Activated naive CD8-positive, alpha-beta T cell treated with anti-CD3 and anti-CD28 coated beads, Interleukin-2, amount 50 U/mL, for 24 hours (primary cell): ENCODE results near the gene CLTA.

Experiments used
- ATAC-seq: fragments of 150-1000 bp; cut with Tn5 transposase; one replicate; pipeline ENCODE4 v1.10.0; 2021
- DNase-seq: peaks from one replicate; pipeline ENCODE4 v3.0.0; 2021
- H3K27ac Mint-ChIP-seq: one replicate; pipeline ENCODE4 v1.8.0; 2021; ENCODE audit warnings: mild to moderate bottlenecking, mixed read lengths
- H3K27me3 Mint-ChIP-seq: one replicate; pipeline ENCODE4 v1.8.0; 2021; ENCODE audit warnings: mixed read lengths
- H3K36me3 Mint-ChIP-seq: one replicate; pipeline ENCODE4 v1.8.0; 2021; ENCODE audit warnings: low read depth, mixed read lengths
- H3K4me1 Mint-ChIP-seq: one replicate; pipeline ENCODE4 v1.8.0; 2021; ENCODE audit warnings: mixed read lengths
- H3K4me3 Mint-ChIP-seq: one replicate; pipeline ENCODE4 v1.8.0; 2021; ENCODE audit warnings: mild to moderate bottlenecking, moderate library complexity, mixed read lengths
- H3K9me3 Mint-ChIP-seq: one replicate; pipeline ENCODE4 v1.8.0; 2021; ENCODE audit warnings: mixed read lengths

CLTA gene, protein sequence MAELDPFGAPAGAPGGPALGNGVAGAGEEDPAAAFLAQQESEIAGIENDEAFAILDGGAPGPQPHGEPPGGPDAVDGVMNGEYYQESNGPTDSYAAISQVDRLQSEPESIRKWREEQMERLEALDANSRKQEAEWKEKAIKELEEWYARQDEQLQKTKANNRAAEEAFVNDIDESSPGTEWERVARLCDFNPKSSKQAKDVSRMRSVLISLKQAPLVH

DNA sequence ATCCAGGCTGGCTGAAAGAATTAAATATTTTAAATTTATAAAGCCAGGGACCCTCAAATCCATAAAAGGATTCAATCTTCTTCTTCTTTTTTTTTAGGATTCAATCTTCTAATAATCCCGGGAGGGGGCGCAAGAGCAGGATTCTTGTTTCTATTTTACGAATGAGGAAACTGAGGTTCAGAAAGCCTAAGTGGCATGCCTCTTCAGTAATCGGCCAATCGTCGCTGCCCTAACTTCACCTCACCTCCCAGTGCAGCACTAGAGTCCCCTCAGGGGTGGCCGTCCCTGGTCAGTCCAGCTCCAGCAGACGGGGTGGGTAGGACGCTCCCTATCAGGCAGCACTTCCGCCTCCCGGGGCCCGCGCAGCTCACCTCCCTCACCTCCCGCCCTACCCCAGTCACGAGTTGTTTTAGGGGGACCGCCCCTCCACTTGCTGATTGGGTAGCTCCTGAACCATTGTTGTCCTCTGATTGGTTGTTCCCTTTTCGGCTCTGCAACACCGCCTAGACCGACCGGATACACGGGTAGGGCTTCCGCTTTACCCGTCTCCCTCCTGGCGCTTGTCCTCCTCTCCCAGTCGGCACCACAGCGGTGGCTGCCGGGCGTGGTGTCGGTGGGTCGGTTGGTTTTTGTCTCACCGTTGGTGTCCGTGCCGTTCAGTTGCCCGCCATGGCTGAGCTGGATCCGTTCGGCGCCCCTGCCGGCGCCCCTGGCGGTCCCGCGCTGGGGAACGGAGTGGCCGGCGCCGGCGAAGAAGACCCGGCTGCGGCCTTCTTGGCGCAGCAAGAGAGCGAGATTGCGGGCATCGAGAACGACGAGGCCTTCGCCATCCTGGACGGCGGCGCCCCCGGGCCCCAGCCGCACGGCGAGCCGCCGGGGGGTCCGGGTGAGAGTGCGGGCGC is at the start of gene CLTA:
TSS of gene CLTA (plus strand) at position 534 of the 902 bp plus-strand sequence. CDS start at position 670, 136 bp downstream.
- H3K4me1 Mint-ChIP-seq: peaks cover 48% of the 10 kb centered on the region
- peak; percentile 93 for DNase-seq

DNA sequence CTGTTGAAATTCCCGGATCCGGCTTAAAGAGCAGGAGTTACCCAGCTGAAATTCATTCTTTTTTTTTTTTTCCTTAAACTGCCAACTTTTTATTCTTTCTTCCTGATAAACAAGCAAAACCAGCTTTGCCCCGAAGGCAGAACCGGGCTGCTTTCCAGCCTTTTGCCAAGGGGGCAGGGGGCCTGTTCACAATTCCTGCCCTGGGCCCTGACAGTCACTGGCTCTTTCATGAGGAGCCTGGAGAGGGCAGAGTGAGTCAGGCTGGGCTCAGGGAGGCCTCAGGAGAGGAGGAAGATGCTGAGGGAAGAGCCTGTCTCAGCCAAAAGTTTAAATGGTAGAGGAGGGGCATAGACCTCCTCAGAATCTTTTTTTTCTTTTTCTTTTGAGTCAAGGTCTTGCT is 49.4 kb upstream of the CLTA start:
- H3K27me3 Mint-ChIP-seq: peaks cover 3% of the 10 kb centered on the region
- H3K4me1 Mint-ChIP-seq: peaks cover 91% of the 10 kb centered on the region
- H3K9me3 Mint-ChIP-seq: peaks cover 9% of the 10 kb centered on the region
- no peak overlapping the region for H3K27ac Mint-ChIP-seq
- peaks cover 10% of the 10 kb centered on the region for H3K36me3 Mint-ChIP-seq
- DNase-seq (no peak), ATAC-seq (no peak)
- H3K4me3 Mint-ChIP-seq: no peak overlapping the region

More for the DNA sequence above, at the start of gene CLTA:
- Mint-ChIP-seq H3K27ac (peak within 1 kb of the TSS; percentile 87), H3K36me3 (peaks cover 23% of the 10 kb centered on the region), H3K4me3 (peak within 1 kb of the TSS; percentile 98), H3K27me3 (peaks cover 6% of the 10 kb centered on the region), H3K9me3 (no peaks in the 10 kb centered on the region)
- ATAC-seq: peak; percentile 100

DNA sequence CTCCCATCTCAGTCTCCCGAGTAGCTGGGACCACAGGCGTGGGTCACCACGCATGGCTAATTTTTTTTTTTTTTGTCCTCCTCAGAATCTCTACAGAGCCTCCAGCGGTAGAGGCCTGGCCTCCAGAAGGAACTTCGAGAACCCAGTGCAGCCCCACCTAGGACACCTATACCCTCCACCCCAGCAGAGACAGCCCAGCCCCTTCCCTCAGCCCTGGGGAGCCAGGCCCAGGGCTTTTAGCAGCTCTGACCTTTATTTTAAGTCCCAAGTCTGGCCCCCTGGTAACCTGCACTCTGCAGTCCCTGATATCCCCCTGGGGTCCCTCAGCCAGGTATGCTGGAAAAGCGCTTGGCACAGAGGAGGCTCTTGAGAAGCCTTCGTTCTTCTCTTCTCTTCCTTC is 49.0 kb upstream of the CLTA start:
- H3K27me3 Mint-ChIP-seq: peaks cover 3% of the 10 kb centered on the region
- peaks cover 11% of the 10 kb centered on the region for H3K36me3 Mint-ChIP-seq
- ATAC-seq (no peak), DNase-seq (no peak)
- no peak overlapping the region for H3K4me3 Mint-ChIP-seq
- peaks cover 11% of the 10 kb centered on the region for H3K9me3 Mint-ChIP-seq
- peaks cover 93% of the 10 kb centered on the region for H3K4me1 Mint-ChIP-seq
- H3K27ac Mint-ChIP-seq: peak overlapping the region; percentile 14

DNA sequence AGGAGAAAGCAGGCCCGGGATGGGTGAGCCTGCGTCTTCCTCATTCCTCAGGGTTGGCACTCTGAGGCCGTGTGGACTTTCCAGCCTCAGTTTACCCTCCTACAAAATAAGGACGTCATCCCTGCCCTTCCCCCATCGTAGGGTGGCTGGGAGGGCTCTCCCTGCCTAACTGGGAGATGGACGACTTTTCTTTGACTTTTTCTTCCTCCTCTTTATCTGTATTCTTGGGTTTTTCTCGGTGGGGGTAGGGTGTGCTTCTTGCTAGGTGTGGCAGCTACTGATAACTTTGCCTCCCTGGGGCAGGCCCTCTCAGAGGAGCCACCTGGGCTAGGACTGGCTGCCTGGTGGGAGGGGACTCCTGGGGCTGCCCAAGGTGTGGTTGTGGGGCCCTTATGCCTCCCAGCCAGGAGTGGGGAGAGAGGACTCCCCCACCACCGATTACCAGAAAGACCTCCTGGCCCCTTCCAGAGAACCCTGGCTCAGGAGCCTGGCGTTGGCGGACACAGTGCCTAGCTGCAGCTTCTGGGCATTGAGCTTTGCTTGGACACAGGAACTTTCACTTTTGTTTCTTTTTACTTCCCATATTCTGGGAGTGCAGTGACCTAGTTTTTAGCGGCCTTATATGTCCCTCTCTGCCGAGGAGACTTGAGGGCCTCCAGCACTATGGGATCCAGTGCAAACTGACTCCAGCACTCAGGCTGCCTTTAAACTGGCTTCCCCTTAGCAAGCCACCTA is 48.0 kb upstream of the CLTA start:
- Mint-ChIP-seq H3K27ac (peak overlapping the region; percentile 79), H3K9me3 (peaks cover 11% of the 10 kb centered on the region), H3K27me3 (peaks cover 3% of the 10 kb centered on the region), H3K4me3 (peak overlapping the region; percentile 73), H3K4me1 (peaks cover 94% of the 10 kb centered on the region), H3K36me3 (peaks cover 17% of the 10 kb centered on the region)
- no peak for ATAC-seq
- DNase-seq: no peak

DNA sequence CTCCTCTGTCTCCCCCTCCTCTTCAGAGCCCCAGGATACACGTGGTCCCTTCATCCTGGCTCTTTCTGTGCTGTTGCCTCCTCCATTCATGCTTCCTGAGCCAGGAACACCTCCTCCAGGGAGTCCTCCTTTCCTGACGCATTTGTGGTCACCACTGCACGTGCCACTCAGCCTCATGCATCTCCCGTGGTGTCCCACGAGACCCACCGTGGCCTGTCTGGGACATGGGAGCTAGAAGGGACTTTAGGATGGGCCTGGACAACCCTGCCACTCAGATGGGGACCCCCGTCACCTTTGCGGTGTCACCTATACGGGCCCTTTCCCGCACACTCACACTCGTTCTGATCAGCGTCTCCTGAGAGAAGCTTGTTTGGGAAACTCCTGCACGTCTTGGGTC is 47.5 kb upstream of the CLTA start:
- DNase-seq: no peak
- H3K4me3 Mint-ChIP-seq: peak overlapping the region; percentile 73
- peaks cover 94% of the 10 kb centered on the region for H3K4me1 Mint-ChIP-seq
- H3K9me3 Mint-ChIP-seq: peaks cover 11% of the 10 kb centered on the region
- peak overlapping the region; percentile 79 for H3K27ac Mint-ChIP-seq
- peaks cover 3% of the 10 kb centered on the region for H3K27me3 Mint-ChIP-seq
- no peak for ATAC-seq
- H3K36me3 Mint-ChIP-seq: peaks cover 18% of the 10 kb centered on the region

DNA sequence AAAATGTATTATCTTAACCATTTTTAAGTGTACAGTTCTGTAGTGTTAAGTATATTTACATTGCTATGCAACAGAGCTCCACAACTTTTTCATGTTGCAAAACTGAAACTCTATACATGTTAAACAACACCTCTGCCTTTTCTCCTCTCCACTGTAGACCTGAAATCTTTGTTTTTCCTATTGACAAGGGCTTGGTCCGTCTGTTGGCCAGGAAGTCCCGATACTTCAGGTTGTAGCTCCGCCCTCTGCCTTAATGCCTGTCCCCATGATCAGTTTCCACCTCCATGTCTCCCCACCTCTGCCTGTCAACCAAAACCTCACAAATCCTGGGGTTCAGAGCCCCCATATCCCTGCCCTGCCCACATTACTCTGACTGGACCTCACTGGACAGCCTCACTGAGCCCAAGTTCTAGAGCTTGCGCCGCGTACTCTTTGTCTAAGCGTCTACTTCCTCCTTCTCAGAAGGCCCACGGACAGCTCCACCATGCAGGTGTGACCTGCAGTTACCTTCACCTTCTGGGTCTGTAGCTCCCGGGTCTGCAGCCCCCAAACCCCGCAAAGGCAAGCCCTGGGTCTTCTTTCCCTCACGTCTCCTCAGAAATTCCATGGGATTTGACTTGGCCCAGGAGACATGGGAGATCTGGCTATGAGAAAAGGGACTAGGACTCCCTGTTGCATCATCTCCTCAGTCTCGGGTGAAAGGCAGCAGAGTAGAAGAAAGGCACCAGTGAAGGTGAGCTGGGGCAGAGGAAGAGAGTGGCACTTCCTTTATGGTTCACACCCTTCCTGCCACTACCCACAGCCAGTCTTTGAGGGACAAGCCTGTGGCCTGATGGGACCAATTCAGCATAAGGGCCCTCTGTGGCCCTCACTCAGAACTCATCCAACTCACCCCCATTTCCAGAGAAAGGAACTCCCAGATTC is 46.1 kb upstream of the CLTA start:
- Mint-ChIP-seq H3K4me1 (peaks cover 93% of the 10 kb centered on the region), H3K9me3 (peaks cover 11% of the 10 kb centered on the region), H3K27me3 (no peaks in the 10 kb centered on the region), H3K4me3 (peak overlapping the region; percentile 73), H3K36me3 (peaks cover 18% of the 10 kb centered on the region), H3K27ac (peak overlapping the region; percentile 86)
- ATAC-seq (no peak), DNase-seq (no peak)

DNA sequence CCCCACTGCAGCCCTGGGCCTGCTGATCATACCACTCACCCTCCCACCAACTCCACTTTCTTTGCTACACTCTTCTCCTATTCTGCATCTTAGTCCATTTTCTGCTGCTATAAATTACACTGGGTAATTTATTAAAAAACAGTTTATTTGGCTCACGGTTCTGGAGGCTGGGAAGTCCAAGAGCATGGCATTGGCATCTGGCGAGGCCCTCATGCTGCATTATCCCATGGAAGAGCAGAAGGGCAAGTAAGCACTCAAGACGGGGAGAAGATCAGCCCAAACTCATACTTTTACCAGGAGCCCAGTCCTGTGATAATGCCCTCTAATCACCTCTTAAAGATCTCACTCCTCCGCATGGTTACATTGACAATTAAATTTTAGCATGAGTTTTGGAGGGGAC is 44.8 kb upstream of the CLTA start:
- DNase-seq: no peak
- peaks cover 93% of the 10 kb centered on the region for H3K4me1 Mint-ChIP-seq
- H3K36me3 Mint-ChIP-seq: peaks cover 18% of the 10 kb centered on the region
- H3K27ac Mint-ChIP-seq: no peak overlapping the region
- no peak overlapping the region for H3K4me3 Mint-ChIP-seq
- ATAC-seq: no peak
- H3K9me3 Mint-ChIP-seq: peaks cover 11% of the 10 kb centered on the region
- H3K27me3 Mint-ChIP-seq: no peaks in the 10 kb centered on the region

DNA sequence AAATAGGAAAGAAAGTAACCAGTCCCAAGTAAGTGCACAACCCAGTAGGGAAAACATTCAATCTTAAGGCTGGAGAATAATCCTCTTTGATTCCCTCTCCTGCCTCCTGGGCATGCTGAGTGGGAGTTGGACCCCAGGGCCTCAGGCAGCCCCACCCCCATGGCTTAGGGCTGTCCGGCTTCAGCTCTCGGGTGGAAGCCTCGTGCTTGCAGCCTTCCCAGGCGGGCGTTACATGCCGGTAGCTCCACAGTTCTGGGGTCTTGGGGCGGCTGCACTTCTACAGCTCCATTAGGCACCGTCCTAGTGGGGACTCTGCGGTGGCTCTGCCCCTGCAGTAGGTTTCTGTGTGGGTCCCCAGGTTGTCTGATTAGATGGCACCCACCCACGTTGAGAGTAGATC is 44.1 kb upstream of the CLTA start:
- Mint-ChIP-seq H3K4me3 (no peak overlapping the region), H3K9me3 (peaks cover 11% of the 10 kb centered on the region), H3K4me1 (peaks cover 93% of the 10 kb centered on the region), H3K36me3 (peaks cover 18% of the 10 kb centered on the region), H3K27me3 (no peaks in the 10 kb centered on the region), H3K27ac (no peak overlapping the region)
- no peak for ATAC-seq
- no peak for DNase-seq

DNA sequence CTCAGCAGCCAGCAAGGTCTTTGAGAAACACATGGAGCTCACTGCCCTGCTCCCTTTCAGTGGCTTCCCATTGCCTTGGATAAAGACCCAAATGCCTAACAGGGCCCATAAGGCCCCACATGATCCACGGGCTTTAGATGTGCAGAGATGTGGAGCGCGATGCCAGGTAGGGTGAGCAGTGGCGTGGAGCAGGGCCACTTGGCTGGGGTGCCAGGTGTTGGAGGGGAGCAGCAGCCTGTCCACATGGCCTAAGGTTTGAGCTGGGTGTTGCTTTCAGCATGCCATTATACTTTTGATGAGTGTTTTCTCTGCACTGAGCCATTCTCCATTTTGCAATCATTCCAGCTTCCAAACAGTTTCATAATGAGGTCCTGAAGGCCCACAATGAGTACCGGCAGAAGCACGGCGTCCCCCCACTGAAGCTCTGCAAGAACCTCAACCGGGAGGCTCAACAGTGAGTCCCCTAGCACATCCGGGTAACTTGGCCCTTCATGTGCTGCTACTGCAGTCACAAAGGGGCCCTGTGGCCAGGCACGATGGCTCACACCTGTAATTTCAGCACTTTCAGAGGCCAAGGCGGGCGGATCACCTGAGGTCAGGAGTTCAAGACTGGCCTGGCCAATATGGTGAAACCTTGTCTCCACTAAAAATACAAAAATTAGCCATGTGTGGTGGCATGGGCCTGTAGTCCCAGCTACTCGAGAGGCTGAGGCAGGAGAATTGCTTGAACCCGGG is 43.1 kb upstream of the CLTA start:
- no peak for ATAC-seq
- no peak for DNase-seq
- H3K36me3 Mint-ChIP-seq: peaks cover 18% of the 10 kb centered on the region
- H3K27me3 Mint-ChIP-seq: no peaks in the 10 kb centered on the region
- no peak overlapping the region for H3K4me3 Mint-ChIP-seq
- H3K4me1 Mint-ChIP-seq: peaks cover 92% of the 10 kb centered on the region
- H3K9me3 Mint-ChIP-seq: peaks cover 11% of the 10 kb centered on the region
- no peak overlapping the region for H3K27ac Mint-ChIP-seq

DNA sequence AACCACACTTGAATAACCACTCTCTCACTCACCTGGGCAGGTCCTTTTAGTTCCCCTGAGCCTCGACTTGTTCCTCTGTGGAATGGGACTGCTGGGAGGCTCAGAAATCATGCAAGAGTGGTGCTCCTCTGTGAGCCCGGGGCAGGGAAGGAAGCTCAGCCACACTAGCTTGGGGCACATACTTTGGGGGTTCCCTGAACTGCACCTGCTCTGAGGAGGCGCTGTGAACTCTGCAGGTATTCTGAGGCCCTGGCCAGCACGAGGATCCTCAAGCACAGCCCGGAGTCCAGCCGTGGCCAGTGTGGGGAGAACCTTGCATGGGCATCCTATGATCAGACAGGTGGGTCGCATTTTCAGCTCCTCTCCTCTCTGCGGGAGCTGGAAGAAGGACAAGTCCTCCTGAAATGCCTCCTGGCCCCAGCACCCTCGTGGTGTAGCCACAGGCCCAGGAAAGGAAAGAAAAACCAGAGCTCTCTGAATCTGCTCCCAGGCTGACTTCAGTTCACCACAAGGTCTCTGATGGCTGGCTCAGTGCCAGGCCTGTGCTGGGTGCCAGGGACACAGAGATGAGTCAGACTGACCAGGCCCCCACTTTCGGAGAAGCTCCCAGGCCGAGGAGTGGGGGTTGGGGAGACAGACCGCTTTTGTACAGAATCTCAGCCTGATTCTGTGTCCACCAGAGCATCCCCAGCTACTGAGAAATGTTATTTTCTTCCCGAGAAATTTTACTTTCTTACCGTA is 42.2 kb upstream of the CLTA start:
- ATAC-seq (peak; percentile 62), DNase-seq (peak; percentile 84)
- peaks cover 18% of the 10 kb centered on the region for H3K36me3 Mint-ChIP-seq
- H3K9me3 Mint-ChIP-seq: peaks cover 11% of the 10 kb centered on the region
- no peak overlapping the region for H3K4me3 Mint-ChIP-seq
- peaks cover 92% of the 10 kb centered on the region for H3K4me1 Mint-ChIP-seq
- H3K27me3 Mint-ChIP-seq: no peaks in the 10 kb centered on the region
- H3K27ac Mint-ChIP-seq: peak overlapping the region; percentile 28

DNA sequence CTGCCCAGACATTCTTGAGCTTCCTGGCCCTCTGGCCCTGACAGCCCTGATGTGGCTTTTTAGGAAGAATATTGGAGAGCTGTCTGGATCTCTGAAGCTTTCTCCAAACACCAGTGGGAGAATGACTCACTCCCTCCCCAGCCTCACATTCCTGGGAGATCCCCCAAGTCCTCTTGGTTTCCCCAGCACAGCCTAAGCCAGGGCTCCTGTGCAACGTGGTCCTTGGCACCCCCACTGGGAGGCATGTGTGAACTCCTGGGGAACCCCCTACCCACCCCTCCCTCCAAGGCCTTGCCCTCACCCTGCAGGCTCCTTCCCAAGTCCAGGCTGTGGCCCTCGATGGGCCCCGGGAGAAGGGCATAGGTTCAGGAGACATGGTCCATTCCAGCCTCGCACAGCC is 41.5 kb upstream of the CLTA start:
- DNase-seq: no peak
- Mint-ChIP-seq H3K4me3 (no peak overlapping the region), H3K4me1 (peaks cover 90% of the 10 kb centered on the region), H3K9me3 (peaks cover 11% of the 10 kb centered on the region), H3K36me3 (peaks cover 18% of the 10 kb centered on the region), H3K27me3 (no peaks in the 10 kb centered on the region), H3K27ac (no peak overlapping the region)
- no peak for ATAC-seq

DNA sequence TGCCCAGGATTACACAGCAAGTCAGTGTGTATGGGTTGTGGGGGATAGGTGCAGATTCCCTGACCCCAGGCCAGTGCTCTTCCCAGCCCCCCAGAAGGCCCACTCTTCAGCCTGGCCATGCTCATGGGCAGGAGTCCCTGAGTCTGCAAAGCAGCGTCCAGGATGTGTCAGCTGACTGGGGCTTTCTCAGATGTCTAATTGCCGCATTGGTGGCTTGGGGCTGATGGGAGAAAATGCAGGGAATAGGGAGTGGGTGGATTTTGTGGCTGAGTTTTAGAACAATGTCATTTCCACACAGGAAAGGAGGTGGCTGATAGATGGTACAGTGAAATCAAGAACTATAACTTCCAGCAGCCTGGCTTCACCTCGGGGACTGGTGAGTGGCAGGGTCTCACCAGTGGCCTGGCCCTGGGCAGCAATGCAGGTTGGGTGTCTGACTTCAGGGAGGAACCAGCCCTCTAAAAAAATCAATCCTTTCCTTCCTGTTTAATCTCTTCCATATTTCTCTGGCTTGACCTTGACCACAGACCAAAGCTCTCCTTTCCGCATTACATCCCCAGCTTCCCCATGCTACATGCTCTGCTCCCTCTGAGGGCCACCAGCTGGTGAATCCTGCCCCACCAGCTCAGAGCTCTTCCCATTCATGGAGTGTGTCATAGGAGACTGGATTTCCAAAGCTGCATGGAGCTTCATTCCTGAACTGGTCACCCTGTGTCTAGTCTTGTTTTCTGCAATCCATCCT is 40.0 kb upstream of the CLTA start:
- Mint-ChIP-seq H3K27me3 (no peaks in the 10 kb centered on the region), H3K27ac (peak overlapping the region; percentile 89), H3K36me3 (peaks cover 12% of the 10 kb centered on the region), H3K4me1 (peaks cover 85% of the 10 kb centered on the region), H3K4me3 (no peak overlapping the region), H3K9me3 (peaks cover 5% of the 10 kb centered on the region)
- ATAC-seq (no peak), DNase-seq (no peak)
